ENCODE results near the gene GSTP1. TPM values are rescaled to one million over a fixed set of nuclear protein-coding genes. Genes with fewer than 3 reads are reported as not detected.
"Not testable (repeated sequence)": the region's sequence is repeated elsewhere in the genome, so short reads cannot be mapped to it uniquely, and the experiment has no call there.

GSTP1 gene
- 272 TPM for total RNA-seq
- long read RNA-seq, transcript GSTP1-202 (7 exons, 961 nt), result major isoform, 184 of 221 reads
- long read RNA-seq, partial matches to known transcripts, result 24 of 221 reads
- long read RNA-seq, other reads (novel, unspliced or antisense), result 10 of 221 reads

DNA sequence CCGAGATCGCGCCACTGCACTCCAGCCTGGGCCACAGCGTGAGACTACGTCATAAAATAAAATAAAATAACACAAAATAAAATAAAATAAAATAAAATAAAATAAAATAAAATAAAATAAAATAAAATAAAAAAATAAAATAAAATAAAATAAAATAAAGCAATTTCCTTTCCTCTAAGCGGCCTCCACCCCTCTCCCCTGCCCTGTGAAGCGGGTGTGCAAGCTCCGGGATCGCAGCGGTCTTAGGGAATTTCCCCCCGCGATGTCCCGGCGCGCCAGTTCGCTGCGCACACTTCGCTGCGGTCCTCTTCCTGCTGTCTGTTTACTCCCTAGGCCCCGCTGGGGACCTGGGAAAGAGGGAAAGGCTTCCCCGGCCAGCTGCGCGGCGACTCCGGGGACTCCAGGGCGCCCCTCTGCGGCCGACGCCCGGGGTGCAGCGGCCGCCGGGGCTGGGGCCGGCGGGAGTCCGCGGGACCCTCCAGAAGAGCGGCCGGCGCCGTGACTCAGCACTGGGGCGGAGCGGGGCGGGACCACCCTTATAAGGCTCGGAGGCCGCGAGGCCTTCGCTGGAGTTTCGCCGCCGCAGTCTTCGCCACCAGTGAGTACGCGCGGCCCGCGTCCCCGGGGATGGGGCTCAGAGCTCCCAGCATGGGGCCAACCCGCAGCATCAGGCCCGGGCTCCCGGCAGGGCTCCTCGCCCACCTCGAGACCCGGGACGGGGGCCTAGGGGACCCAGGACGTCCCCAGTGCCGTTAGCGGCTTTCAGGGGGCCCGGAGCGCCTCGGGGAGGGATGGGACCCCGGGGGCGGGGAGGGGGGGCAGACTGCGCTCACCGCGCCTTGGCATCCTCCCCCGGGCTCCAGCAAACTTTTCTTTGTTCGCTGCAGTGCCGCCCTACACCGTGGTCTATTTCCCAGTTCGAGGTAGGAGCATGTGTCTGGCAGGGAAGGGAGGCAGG lies at the start of gene GSTP1:
Gene GSTP1, plus strand, starts transcription at position 566 of the 958 bp plus-strand sequence. Its CDS starts 32 bp downstream, at position 598.
- peak; percentile 95 for DNase-seq (ENCODE audit: low spot score)
- intact Hi-C loops (cut with DNase I), result loop anchor here (1.0 to 5.0 kb wide), 3 partner anchors 23 to 75 kb away; partner anchors contain the start of genes CDK2AP2, NDUFV1 and NUDT8

DNA sequence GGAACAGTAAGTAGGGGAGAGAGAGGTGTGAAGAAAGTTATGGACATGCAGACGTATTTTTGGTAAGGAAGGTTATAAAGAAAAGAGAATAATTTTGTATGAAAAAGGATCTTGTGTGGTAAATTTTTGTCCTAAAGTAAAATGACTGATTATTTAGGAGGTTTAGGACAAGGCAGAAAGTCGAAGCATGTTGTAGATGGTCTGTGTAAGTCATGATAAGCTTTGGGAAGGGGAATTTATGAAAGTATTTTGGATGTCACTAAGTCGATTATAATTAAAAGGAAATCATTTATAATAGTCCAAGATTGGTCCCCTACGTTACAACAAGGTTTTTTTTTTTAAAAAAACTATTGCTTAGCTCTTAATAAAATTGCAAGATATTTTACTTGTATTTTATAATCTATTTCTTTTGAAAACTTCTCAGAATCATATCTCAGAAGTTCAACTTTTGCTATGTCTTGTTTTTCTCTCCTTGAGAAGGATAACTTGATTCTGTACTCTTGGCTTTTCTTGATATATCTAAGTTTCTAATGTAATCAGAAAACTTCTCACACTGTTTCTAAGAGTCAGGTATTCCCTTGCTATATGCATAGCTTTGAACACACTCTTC lies 49.4 kb upstream of the GSTP1 start:
- no peak for DNase-seq (ENCODE audit: low spot score)
- intact Hi-C loops (cut with DNase I), result no loop called here

DNA sequence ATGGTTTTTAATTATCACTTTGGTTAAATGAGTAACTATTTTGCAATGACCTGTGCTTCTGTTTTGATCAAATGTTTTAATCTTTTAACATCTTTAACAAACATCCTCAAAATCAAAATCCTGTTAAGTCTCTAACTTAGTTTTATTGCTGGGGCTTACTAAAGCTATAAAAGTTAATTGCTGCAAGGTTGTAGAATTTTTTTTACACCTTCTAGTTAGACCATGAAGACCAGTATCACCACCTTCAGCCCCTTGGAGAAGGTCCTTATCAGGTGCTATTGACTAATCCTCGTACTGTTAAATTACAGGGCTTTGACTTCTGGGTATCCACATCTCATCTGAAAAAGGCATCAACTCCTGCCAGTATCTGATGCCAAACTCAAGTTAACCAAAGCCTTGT lies 48.1 kb upstream of the GSTP1 start:
- intact Hi-C loops (cut with DNase I), result no loop called here
- DNase-seq (ENCODE audit: low spot score), result no peak

DNA sequence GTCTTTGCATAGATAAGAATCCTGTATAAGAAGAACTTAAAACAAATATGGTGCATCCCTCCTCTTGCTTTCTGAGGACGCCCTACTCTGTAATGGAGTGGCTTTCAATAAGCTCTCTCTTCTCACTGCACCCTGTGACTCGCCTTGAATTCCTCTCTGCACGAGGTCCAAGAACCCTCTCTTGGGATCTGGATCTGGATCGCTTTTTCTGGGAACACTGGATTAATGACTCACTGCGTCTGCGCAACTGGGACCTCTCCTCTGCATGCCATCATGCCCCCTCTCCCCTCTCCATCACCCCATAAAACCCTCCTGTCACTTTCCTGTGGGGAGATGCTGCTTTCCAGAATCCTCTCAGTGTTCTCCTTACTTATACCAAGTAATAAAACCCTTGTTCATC lies 45.3 kb upstream of the GSTP1 start:
- intact Hi-C loops (cut with DNase I), result no loop called here
- no peak for DNase-seq (ENCODE audit: low spot score)

DNA sequence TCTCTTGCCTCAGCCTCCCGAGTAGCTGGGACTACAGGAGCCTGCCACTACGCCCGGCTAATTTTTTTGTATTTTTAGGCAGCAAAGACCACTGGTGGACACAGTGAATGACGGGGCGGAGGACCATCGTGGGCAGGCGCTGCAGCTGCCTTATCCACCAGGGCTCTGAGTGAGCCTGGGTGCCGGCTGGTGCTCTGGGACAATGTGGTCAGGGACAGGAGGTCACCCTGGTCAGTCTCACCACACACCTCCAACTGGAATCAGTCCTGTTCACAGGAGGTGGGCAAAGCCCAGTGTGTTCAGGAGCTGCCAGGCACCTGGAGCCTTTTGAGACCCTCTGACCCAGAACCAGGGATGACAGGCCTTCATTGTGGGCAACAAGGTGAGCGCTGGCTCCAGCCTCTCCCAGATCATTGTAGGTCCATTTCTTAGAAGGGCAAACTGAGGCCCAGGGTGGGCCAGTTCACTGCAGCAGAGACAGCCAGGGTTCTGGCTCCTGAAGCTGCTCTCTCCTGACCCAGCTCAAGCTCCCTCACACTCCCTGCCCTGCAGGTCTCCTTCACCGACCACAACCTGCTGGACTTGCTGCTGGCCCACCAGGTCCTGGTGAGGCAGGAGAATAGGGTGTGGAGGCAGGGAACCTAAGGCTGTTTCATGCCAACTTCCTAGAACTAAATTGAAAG lies 44.6 kb upstream of the GSTP1 start:
- DNase-seq (ENCODE audit: low spot score), result no peak
- intact Hi-C loops (cut with DNase I), result no loop called here

DNA sequence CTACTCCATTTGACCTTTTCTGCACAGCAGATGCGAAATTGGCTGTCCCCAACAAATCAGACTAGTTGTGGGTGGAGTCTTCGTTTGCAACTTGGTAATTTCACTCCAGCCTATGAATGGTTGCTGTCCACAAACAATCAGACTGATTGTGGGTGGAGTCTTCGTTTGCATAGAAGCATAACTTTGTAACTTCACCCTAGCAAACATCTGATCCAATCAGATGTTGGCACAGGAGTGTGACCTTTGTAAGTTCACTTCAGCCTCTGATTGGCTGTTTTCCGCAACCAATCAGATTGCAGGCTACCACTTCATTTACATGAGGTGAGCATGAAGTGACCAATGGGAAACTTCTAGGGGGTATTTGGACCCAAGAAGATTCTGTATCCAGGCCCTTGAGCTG lies 44.1 kb upstream of the GSTP1 start:
- DNase-seq (ENCODE audit: low spot score), result no peak
- intact Hi-C loops (cut with DNase I), result no loop called here

DNA sequence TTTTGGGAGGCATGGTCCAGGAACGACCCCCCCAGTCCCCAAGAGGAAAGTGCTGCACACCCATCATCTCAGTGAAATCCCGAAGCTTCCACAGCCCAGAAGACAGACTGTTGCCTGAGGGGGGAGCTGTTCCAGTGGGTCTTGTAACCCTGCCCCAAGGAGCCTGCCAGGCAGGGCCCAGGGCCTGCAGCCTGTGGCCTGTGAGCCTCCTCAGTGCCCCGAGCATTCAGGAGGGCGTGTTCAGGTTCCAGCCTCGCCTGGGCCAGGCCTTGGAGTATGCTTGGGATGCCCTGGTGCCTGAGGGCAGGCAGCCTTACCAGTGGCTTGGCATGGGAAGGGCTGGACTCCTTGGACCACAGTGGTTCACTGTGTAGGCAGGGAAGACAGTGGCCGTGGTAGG lies 42.4 kb upstream of the GSTP1 start:
- intact Hi-C loops (cut with DNase I), result no loop called here
- no peak for DNase-seq (ENCODE audit: low spot score)

DNA sequence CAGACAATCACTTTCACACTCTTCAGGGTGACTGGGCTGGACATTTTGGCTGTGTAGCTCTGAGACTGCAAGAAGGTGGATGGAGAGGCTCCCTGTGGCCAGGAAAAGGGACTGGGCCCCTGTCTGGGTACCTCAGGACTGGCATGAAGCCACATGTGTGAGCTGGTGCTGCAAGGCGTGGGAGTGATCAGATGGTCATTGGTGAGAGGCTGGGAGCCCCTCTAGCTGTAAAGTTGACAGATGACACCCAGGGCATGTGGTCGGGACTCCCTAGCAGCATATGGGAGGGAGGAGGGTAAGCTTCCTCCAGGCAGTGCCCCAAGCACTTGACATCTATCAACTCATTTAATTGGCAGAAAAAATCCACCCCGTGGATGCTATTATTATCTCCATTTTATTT lies 41.4 kb upstream of the GSTP1 start:
- intact Hi-C loops (cut with DNase I), result no loop called here
- DNase-seq (ENCODE audit: low spot score), result no peak

DNA sequence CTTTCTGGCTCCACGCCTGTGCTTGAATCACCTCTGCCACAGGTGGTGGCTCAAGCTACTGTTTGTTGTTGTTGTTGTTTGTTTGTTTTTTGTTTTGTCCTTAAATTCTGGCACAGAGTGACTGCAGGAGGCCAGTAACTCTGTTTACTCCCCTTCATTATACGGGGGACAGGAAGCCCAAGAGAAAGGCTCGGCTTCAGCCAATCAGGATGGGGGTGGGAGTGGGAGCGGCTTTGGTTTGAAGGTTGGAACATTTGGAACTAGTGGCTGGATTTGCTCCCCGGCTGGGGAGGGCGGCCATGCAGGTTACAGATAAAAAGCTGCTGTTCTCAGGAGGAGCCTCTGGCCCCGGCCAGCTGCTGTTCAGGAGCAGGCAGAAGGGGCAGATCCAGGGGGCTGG lies 40.6 kb upstream of the GSTP1 start:
- no peak for DNase-seq (ENCODE audit: low spot score)
- intact Hi-C loops (cut with DNase I), result no loop called here

DNA sequence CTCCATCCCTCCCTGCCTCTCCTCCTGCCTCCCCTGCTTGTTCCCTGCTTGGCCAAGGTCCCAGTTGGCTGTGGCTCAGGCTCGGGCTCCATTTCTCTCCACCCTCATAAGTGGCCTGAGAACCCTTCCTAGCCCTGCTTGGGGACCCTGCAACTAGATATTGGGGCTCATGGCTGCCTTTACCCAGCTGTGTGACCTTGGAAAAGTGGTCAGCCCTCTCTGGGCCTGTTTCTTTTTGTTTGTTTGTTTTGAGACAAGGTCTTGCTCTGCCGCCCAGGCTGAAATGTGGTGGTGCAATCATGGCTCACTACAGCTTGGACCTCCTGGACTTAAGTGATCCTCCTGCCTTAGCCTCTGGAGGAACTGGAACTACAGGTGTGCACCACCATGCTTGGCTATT lies 40.0 kb upstream of the GSTP1 start:
- intact Hi-C loops (cut with DNase I), result no loop called here
- DNase-seq (ENCODE audit: low spot score), result no peak

DNA sequence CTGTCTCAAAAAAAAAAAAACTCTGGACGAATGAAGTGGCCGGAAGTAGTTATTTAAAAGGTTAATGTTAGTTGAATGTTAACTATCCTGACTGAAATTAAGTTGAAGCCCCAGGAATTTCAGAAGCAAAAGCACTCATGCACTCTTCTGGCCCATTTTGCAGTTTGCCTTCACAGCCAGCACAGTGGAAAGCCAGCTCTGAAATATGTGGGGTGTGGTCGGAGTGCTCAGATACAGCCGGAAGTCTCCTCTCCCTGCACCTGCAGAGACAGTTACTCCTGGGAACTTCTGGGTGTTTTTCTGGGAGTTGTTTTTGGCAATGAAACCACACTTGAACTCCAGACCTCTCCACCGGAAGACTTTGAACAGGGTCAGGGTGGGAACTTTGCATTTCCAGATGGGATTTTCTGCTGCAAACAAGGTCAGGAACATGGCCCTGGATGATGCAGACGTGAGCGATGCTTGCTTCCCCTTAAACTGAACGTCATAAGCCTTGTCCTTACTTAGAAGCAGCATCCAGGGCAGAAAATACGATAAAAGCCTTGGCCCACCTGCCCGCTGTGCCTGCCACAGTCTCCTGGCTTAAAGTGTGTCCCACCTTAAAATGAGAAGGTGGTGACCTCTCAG lies 38.9 kb upstream of the GSTP1 start:
- DNase-seq (ENCODE audit: low spot score), result no peak
- intact Hi-C loops (cut with DNase I), result no loop called here

DNA sequence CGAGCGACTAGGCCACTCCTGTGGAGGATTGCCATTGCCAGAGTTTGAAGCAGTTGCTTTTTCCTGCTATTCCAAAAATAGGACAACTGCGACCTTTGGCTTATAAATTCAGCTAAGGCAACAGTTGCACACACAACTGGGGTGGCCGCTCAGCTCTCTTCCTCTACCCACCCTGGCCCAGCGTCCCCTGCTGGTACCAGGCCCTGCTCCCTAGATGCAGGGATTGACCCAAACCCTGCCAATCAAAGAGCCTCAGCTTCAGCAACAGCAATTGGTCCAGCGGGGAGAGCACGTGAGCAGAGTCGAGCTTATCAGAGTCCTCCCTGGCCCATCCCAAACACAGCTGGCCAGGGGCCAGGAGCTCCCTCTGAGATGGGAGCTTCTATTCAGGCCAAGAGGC lies 38.3 kb upstream of the GSTP1 start:
- DNase-seq (ENCODE audit: low spot score), result no peak
- intact Hi-C loops (cut with DNase I), result no loop called here

DNA sequence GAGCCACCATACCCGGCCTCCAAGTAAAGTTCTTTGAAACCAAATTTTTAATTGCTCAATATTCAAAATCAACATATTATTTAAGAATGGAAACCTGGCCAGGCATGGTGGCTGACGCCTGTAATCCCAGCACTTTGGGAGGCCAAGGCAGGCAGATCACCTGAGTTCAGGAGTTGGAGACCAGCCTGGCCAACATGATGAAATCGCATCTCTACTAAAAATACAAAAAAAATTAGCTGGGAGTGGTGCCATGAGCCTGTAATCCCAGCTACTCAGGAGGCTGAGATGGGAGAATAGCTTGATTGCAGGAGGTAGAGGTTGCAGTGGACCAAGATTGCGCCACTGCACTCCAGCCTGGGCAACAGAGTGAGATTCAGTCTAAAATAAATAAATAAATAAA lies 35.5 kb upstream of the GSTP1 start:
- intact Hi-C loops (cut with DNase I); DNase-seq (ENCODE audit: low spot score): not testable (repeated sequence)

DNA sequence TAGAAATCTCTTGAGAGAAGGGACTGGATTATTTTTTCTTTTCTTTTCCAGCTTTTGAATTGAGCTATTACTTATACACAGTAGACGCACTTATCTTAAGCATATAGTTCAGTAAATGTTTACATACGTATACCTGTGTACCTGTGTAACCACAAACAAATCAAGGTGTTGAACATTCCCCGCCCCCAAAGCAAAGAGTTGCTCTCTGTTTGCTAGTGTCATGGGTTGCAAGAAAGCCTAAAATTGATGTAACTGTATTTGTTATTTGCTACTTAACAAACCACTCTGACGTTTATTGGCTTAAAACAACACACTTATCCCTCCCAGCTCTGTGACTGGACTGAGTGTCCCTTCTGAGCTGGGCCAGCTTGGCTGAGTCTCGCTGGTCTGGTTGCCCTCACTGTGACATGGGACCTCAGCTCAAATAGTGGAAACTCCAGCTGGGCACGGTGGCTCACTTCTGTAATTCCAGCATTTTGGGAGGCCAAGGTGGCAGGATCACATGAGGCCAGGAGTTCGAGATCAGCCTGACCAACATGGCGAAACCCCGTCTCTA lies 35.0 kb upstream of the GSTP1 start:
- DNase-seq (ENCODE audit: low spot score), result no peak
- intact Hi-C loops (cut with DNase I), result no loop called here

DNA sequence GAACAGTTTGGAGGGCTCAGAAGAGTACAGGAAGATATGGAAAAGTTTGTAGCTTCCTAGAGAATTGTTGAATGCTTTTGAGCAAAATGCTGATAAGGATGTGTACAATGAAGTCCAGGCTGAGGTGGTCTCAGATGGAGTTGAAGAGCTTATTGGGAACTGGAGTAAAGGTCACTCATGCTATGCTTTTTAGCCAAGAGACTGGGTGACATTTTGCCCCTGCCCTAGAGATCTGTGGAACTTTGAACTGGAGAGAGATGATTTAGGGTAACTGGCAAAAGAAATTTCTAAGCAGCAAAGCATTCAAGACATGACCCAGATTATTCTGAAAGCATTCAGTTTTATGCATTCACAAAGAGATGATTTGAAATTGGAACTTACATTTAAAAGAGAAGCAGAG lies 32.5 kb upstream of the GSTP1 start:
- no peak for DNase-seq (ENCODE audit: low spot score)
- intact Hi-C loops (cut with DNase I), result no loop called here

DNA sequence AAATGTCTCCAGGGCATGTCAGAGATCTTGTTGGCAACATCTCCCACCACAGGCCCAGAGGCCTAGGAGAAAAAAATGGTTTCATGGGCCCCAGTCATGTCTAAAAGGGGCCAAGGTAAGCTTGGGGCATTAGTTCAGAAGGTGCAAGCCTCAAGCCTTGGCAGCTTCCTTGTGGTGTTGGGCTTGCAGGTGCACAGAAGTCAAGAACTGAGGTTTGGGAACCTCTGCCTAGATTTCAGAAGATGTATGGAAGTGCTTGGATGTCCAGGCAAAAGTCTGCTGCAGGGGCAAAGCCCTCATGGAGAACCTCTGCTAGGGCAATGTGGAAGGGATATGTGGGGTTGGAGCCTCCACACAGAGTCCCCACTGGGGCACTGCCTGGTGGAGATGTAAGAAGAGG lies 31.9 kb upstream of the GSTP1 start:
- DNase-seq (ENCODE audit: low spot score); intact Hi-C loops (cut with DNase I): not testable (repeated sequence)

DNA sequence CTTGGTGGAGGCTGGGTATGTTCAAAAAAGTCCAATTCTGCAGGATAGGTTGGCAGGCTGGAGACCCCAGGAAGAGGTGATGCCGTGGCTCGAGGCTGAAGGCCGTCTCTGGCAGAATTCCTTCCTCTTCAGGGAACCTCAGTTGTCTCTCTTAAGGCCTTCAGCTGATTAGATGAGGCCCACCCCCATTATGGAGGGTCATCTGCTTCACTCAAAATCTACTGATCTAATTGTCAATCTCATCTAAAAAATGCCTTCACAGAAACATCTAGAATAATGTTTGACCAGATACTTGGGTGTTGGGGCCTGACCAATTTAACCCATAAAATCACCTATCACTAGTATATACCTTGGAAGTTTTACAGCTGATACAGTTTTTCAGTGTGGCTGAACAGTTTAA lies 27.4 kb upstream of the GSTP1 start:
- intact Hi-C loops (cut with DNase I), result no loop called here
- DNase-seq (ENCODE audit: low spot score), result no peak

DNA sequence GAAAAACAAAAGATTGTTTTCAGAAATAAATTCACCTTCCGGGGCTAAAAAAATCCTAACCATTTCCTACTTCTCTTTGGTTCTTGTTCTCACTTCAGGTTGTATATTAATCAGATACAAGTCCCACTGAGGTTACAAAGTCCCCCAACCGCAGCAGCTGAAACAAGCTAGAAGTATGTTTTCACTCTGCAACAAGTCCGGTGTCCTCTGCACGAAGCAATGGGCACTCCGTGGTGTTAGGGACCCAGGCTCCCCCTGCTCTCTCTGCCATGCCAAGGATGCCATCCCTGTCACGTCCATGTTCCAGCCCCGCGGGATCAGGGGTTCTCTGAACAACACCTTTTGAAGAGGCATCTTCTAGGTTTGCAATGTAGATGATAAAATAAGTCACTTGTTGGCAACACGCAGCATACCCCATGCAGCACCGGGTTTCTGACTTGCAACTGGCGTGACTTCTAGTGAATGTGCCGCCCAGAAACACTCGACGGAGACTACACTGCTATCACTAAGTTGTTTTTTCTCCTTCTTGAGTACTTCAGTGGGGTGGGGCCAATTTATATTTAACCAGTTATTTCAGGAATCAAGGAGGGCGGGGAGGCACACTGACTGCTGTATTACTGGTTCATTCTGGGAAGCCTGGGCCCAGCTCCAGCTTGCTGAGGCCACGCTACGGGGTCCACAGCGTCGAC lies 25.4 kb upstream of the GSTP1 start:
- peak; percentile 86 for DNase-seq (ENCODE audit: low spot score)
- intact Hi-C loops (cut with DNase I), result no loop called here

All from cardiac septum (tissue), 1 donor.